HepG2 (cell line): ENCODE measurements around the gene DIAPH3. TPM values are rescaled to one million over a fixed set of nuclear protein-coding genes. Genes with fewer than 3 reads are reported as not detected.

Experiments
- ATAC-seq: fragments of 200-7000 bp; cut with Tn5 transposase; 3 replicates; pipeline ENCODE4 v1.9.1; 2020; ENCODE audit warnings: mild to moderate bottlenecking, moderate library complexity
- BruUV-seq: library from RNA; stranded (reverse); fragments of 400-500 nt; replicated peaks from 2 replicates; lab custom pipeline; 2021; lab: Mats Ljungman, UMichigan
- CTCF ChIA-PET: fragments of 300-600 bp; formaldehyde crosslinking; extraction: SDS; loops from one replicate; lab custom pipeline; 2021; ENCODE audit warnings: low total read pairs, inconsistent platforms, low intra/inter-chr PET ratio; lab: Yijun Ruan, JAX
- POLR2A ChIA-PET: fragments of 350-600 bp; sonication (Branson Sonifier 250); formaldehyde crosslinking; loops from one replicate; lab custom pipeline; 2020; ENCODE audit warnings: antibody characterized with exemption, inconsistent platforms; lab: Yijun Ruan, JAX
- DNase-seq: peaks from one replicate; pipeline ENCODE4 v3.0.0-alpha.2; 2015; ENCODE audit warnings: low spot score
- FAIRE-seq: peaks from 3 replicates; lab custom pipeline; 2011; peaks lifted over from hg19 to GRCh38; lab: Jason Lieb, UNC
- H2AFZ ChIP-seq: one replicate; pipeline ENCODE4 v1.6.1; 2011; ENCODE audit warnings: low read length, inconsistent platforms
- H3K27ac ChIP-seq: fragments of 300-600 bp; 3 replicates; pipeline ENCODE4 v1.8.0; 2011; ENCODE audit warnings: mixed run types, mild to moderate bottlenecking, mixed read lengths, low read length, inconsistent platforms; ENCODE audit not compliant: insufficient read depth; ENCODE audit errors: extremely low read length
- H3K27me3 ChIP-seq, 2 experiments: fragments of 200-600 bp in 1 of 2; 2 replicates in 1 of 2; 3 replicates in 1 of 2; pipeline versions ENCODE4 v1.6.0 to v1.8.0; 2011; ENCODE audit warnings: low read length in 2 of 2, mild to moderate bottlenecking in 2 of 2, moderate library complexity in 2 of 2, inconsistent platforms in 1 of 2; ENCODE audit not compliant: insufficient read depth in 2 of 2, control insufficient read depth in 1 of 2
- H3K36me3 ChIP-seq, 2 experiments: fragments of 200-600 bp in 1 of 2; replicated peaks in 1 of 2; 2 replicates in 1 of 2; 3 replicates in 1 of 2; pipeline versions ENCODE4 v1.5.1 to v1.8.0; 2011; ENCODE audit warnings: low read length in 2 of 2, inconsistent platforms in 1 of 2; ENCODE audit not compliant: insufficient read depth in 2 of 2, control insufficient read depth in 1 of 2
- H3K4me1 ChIP-seq: 2 replicates; pipeline ENCODE4 v1.5.1; 2012; ENCODE audit warnings: low read length, inconsistent platforms; ENCODE audit not compliant: insufficient read depth
- H3K4me2 ChIP-seq: 2 replicates; pipeline ENCODE4 v1.6.0; 2011; ENCODE audit warnings: low read depth, low read length, inconsistent platforms
- H3K4me3 ChIP-seq, 3 experiments: fragments of 200-600 bp in 1 of 3; sonication (generic), shearing (Covaris generic) in 1 of 3; replicated peaks in 1 of 3; 2 replicates each; pipeline ENCODE4 v1.5.1; 2011 to 2016; ENCODE audit warnings: low read length in 3 of 3, inconsistent platforms in 2 of 3, low read depth in 2 of 3, mild to moderate bottlenecking in 2 of 3, control low read depth in 1 of 3, mixed read lengths in 1 of 3; ENCODE audit not compliant: insufficient read depth in 1 of 3
- H3K79me2 ChIP-seq: one replicate; pipeline ENCODE4 v1.6.1; 2011; ENCODE audit warnings: low read length, inconsistent platforms; ENCODE audit not compliant: insufficient read depth
- H3K9ac ChIP-seq: 2 replicates; pipeline ENCODE4 v1.6.0; 2011; ENCODE audit warnings: mild to moderate bottlenecking, low read depth, low read length, inconsistent platforms; ENCODE audit not compliant: insufficient read depth
- H3K9me3 ChIP-seq: 2 replicates; pipeline ENCODE4 v1.5.1; 2012; ENCODE audit warnings: mild to moderate bottlenecking, low read length
- H4K20me1 ChIP-seq: 2 replicates; pipeline ENCODE4 v1.6.0; 2011; ENCODE audit warnings: inconsistent platforms, mild to moderate bottlenecking, low read length, moderate library complexity; ENCODE audit not compliant: insufficient read depth
- EHMT2 ChIP-seq: fragments of 200-600 bp; sonication (generic); IDR thresholded peaks from 2 replicates; pipeline ENCODE4 v1.7.0; 2017; ENCODE audit warnings: antibody characterized with exemption, low read depth, low read length, borderline replicate concordance
- HCFC1 ChIP-seq: fragments of 150-350 bp; IDR thresholded peaks from 2 replicates; pipeline ENCODE4 v1.6.1; 2014; ENCODE audit warnings: low read depth, low read length
- IRF1 ChIP-seq: sonication (generic); formaldehyde crosslinking; IDR thresholded peaks from 2 replicates; pipeline ENCODE4 v1.4.0; 2020; ENCODE audit warnings: low read depth, mild to moderate bottlenecking, missing genetic modification reagents
- NFRKB ChIP-seq: fragments of 450-650 bp; IDR thresholded peaks from 2 replicates; pipeline ENCODE4 v1.6.1; 2017
- PATZ1 ChIP-seq: sonication (generic); formaldehyde crosslinking; IDR thresholded peaks from 2 replicates; pipeline ENCODE4 v1.4.0; 2020; ENCODE audit warnings: missing genetic modification reagents
- RORA ChIP-seq: sonication (generic); formaldehyde crosslinking; IDR thresholded peaks from 2 replicates; pipeline ENCODE4 v1.5.0; 2020; ENCODE audit warnings: mild to moderate bottlenecking, missing genetic modification reagents, moderate library complexity
- TERF1 ChIP-seq: sonication (generic); formaldehyde crosslinking; IDR thresholded peaks from 2 replicates; pipeline ENCODE4 v1.8.0; 2022; ENCODE audit warnings: mild to moderate bottlenecking, missing genetic modification reagents, moderate library complexity
- TOPORS ChIP-seq: sonication (generic); formaldehyde crosslinking; IDR thresholded peaks from 2 replicates; pipeline ENCODE4 v1.8.0; 2023; ENCODE audit warnings: mild to moderate bottlenecking, missing genetic modification reagents
- ZFP36 ChIP-seq: fragments of 150-350 bp; IDR thresholded peaks from 2 replicates; pipeline ENCODE4 v1.6.1; 2018; ENCODE audit warnings: borderline replicate concordance, low read length, low read depth; ENCODE audit not compliant: partially characterized antibody
- ZNF143 ChIP-seq: sonication (generic); formaldehyde crosslinking; IDR thresholded peaks from 2 replicates; pipeline ENCODE4 v1.4.0; 2020; ENCODE audit warnings: missing genetic modification reagents
- ZNF160 ChIP-seq: sonication (generic); formaldehyde crosslinking; IDR thresholded peaks from 2 replicates; pipeline ENCODE4 v1.8.0; 2022; ENCODE audit warnings: mild to moderate bottlenecking, inconsistent platforms, missing genetic modification reagents
- ZNF251 ChIP-seq: sonication (generic); formaldehyde crosslinking; IDR thresholded peaks from 2 replicates; pipeline ENCODE4 v1.9.0; 2021; ENCODE audit warnings: mild to moderate bottlenecking, missing genetic modification reagents
- ZNF567 ChIP-seq: sonication (generic); formaldehyde crosslinking; IDR thresholded peaks from 2 replicates; pipeline ENCODE4 v1.8.1; 2023; ENCODE audit warnings: mild to moderate bottlenecking, missing genetic modification reagents, borderline replicate concordance
- ZNF775 ChIP-seq: sonication (generic); formaldehyde crosslinking; IDR thresholded peaks from 2 replicates; pipeline ENCODE4 v1.4.0; 2020; ENCODE audit warnings: missing genetic modification reagents, mild to moderate bottlenecking, moderate library complexity, borderline replicate concordance
- WGBS: methylation state at CpG from one replicate; pipeline ENCODE4 v1.1.6; 2017; ENCODE audit warnings: low lambda C conversion rate; 5-methylcytosine and 5-hydroxymethylcytosine counted together
- in situ Hi-C: cut with HindIII; loops from 2 replicates; pipeline ENCODE4 v1.10.0; 2017; ENCODE audit warnings: low pct_unique_long_range_greater_than_20kb; ENCODE audit not compliant: extremely low pct_ligation_motif_present
- intact Hi-C: fragments of 100-400 bp; cut with micrococcal nuclease; formaldehyde crosslinking; loops from one replicate; pipeline ENCODE4 v1.10.0; 2022; ENCODE audit not compliant: unreplicated experiment
- polyA plus RNA-seq, 8 experiments: library from polyadenylated mRNA; depleted of rRNA in 3 of 8; stranded (reverse) in 7 of 8; unstranded in 1 of 8; fragments of >200 nt; fragmentation: Illumina TruSeq in 4 of 8; extraction: Trizol in 4 of 8; gene quantifications; 2 replicates each; pipeline versions ENCODE4 v1.2.1 to v1.2.3, GENCODE V29; 2011 to 2016; ENCODE audit warnings: low read depth in 4 of 8, missing spikeins in 1 of 8, mixed read lengths in 1 of 8; ENCODE audit not compliant: insufficient read depth in 1 of 8
- total RNA-seq, 5 experiments: library from RNA; depleted of rRNA; stranded (reverse); fragments of >200 nt; fragmentation: Illumina TruSeq; extraction: Trizol; gene quantifications; 2 replicates each; pipeline ENCODE4 v1.2.3, GENCODE V29; 2016; ENCODE audit warnings: low read depth in 1 of 5

The DIAPH3 gene
- total and polyA plus RNA-seq, 2 of the 13 experiments (the other 11 are each of a cell fraction or from before 2014, with no cell fraction given), result 4.0 to 9.3 TPM

DNA sequence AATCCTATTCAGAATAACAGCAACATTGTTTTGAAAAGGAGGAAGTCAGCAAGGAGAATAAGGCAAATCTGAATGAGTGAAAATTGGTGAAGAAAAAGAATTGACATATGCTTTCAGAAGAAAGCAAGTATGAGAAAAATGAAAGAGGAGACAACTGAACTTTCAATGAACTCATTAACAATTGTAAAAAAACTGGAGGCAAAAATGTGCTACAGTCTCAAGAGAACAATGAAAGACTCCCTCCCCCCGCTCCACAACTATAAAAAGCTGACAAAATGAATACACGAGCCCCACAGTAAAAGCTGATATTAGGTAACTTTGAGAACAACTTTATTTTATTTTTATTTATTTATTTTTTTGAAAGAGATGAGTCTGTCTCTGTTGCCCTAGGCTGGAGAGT is 373.1 kb downstream of the DIAPH3 start:
- POLR2A ChIA-PET, result no interaction called here
- CTCF ChIA-PET, result no interaction called here
- Histone ChIP-seq H3K4me1 (no peaks in the 10 kb centered on the region), H3K36me3 (no peaks in the 10 kb centered on the region), H4K20me1 (no peaks in the 10 kb centered on the region), H3K79me2 (no peaks in the 10 kb centered on the region), H2AFZ (no peak overlapping the region), H3K9me3 (no peaks in the 10 kb centered on the region), H3K4me2 (no peak overlapping the region), H3K4me3 (no peak overlapping the region), H3K27ac (no peak overlapping the region), H3K27me3 (no peaks in the 10 kb centered on the region), H3K9ac (no peak overlapping the region)
- 52% methylated on average over 2 of the region's 2 CpGs for WGBS
- ATAC-seq, result no peak
- in situ Hi-C loops, result no loop called here
- no peak for FAIRE-seq
- intact Hi-C loops, result no loop called here
- TF ChIP-seq PATZ1, result no peak
- TF ChIP-seq HCFC1, result no peak
- TF ChIP-seq EHMT2, result no peak
- no peak for TF ChIP-seq ZNF775 (CRISPR knock-in tag)
- no peak for TF ChIP-seq ZNF143 (CRISPR knock-in tag)
- no peak for TF ChIP-seq ZFP36
- TF ChIP-seq ZNF160 (CRISPR knock-in tag), result no peak
- TF ChIP-seq TERF1 (CRISPR knock-in tag), result no peak
- no peak for TF ChIP-seq TOPORS (CRISPR knock-in tag)
- no peak for TF ChIP-seq NFRKB
- no peak for TF ChIP-seq ZNF567 (CRISPR knock-in tag)
- no peak for TF ChIP-seq RORA
- no peak for TF ChIP-seq ZNF251 (CRISPR knock-in tag)
- TF ChIP-seq IRF1 (CRISPR knock-in tag), result no peak
- no TSS peak for BruUV-seq
- DNase-seq, result no peak
